Astrocyte (in vitro differentiated cells and primary cell): Measurements from ENCODE around the gene CLPSL1.

Experiments
- CTCF ChIP-seq: IDR thresholded peaks from 2 replicates; pipeline ENCODE4 v1.5.1; 2011; ENCODE audit warnings: low read depth, mild to moderate bottlenecking, inconsistent platforms, low read length, moderate library complexity; ENCODE audit not compliant: insufficient read depth
- EZH2 ChIP-seq: IDR thresholded peaks from 2 replicates; pipeline ENCODE4 v1.6.1; 2012; ENCODE audit warnings: mild to moderate bottlenecking, low read length, inconsistent platforms; ENCODE audit not compliant: insufficient read depth

- TF ChIP-seq CTCF (no peak), EZH2 (no peak)
Observed at GRCh38 chr6:35777356-35778102, 3.3 kb upstream of the CLPSL1 start.
